Amygdala (tissue), 56 donors: ENCODE measurements around the gene ATOH8.

Experiments
- DNase-seq, 56 donors: peaks; one replicate each; lab custom pipeline; 2025; lab: John Stamatoyannopoulos, UW

Gene ATOH8

DNA sequence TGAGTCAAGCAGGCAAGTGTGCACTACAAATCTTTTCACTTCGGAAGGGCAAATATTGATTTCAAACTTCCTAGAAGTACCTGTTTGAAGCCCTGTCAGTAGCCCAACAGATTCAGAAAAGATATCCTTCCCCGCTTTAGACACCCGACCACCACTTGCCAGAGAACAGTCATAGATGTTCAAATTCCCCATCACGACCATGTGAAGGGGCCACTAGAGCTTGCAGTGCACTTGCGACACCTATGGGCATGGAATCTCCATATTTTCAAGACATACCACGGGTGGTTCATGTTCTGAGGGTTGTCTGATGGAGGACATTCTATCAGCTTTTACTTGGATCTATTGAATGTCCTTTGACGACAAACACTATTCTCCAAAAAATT lies 35.8 kb upstream of the ATOH8 start:
- no peak for DNase-seq

DNA sequence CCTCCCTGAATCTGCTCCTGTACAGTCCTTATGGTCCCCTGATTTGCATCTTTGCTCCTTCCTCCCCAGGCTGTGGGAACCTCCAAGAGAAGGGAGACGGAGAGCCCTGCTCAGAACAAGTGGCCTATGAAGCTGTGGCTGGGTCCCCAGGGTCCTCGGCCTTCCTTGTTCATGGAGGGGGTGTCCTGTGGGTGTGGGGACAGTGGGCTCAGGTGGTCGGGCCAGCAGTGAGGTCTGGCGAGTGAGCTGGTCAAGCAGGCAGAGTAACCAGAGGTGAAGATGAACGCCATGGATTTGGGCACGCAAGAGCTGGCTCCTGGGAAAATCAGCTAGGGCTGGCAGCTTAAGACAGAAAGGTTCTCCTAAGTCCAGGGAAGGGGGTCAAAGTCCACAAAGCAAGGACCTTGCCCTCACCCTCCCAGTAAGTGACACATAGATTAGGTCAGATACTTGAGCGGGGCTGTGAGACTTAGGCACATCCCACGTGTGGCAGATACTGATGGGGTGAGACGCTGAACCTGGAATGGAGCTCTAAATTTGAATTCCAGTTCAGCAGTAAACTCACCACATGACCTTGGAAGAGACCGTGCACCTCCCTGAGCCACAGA lies 34.8 kb upstream of the ATOH8 start:
- DNase-seq = no peak

- DNase-seq = peak in 1 of 56 donors; percentile 19
Observed at GRCh38 chr2:85719609-85720240, 34.1 kb upstream of the ATOH8 start.

DNA sequence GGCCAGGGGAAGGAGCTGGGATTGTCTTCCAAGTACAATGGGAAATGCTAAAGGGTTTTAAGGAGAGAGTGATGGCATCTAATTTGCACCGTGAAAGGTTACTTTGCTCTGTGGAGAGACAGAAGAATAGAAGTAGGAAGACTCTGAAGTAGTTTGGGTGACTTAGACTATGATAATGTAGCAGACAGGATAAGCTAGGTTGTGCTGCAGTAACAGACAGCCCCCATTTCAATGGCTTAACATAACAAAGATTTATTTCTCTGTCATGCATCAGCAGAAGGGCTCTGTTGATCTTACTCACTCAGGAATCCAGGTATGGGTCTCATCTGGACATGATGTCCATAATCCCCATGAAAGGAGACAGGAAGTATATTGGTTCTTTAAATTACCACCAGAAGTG lies 33.3 kb upstream of the ATOH8 start:
- DNase-seq = no peak

- DNase-seq = no peak
Observed at GRCh38 chr2:85721641-85722040, 32.1 kb upstream of the ATOH8 start.

DNA sequence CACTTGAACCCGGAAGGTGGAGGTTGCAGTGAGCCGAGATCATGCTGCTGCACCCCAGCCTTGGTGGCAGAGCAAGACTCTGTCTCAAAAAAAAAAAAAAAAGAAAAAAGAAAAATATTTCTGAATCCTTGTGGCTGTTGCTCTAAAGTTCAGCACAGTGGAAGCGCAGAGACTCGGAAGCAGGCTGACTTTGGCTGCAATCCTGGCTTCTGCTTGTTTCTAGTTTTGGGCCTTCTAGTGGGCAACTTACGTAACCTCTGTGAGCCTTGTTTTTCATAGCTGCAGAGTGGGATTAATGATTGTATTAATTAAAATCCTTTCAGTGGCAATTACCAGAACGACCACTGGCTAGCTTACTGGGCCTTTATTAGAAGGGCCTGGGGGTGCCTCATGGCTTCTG lies 31.3 kb upstream of the ATOH8 start:
- no peak for DNase-seq

DNA sequence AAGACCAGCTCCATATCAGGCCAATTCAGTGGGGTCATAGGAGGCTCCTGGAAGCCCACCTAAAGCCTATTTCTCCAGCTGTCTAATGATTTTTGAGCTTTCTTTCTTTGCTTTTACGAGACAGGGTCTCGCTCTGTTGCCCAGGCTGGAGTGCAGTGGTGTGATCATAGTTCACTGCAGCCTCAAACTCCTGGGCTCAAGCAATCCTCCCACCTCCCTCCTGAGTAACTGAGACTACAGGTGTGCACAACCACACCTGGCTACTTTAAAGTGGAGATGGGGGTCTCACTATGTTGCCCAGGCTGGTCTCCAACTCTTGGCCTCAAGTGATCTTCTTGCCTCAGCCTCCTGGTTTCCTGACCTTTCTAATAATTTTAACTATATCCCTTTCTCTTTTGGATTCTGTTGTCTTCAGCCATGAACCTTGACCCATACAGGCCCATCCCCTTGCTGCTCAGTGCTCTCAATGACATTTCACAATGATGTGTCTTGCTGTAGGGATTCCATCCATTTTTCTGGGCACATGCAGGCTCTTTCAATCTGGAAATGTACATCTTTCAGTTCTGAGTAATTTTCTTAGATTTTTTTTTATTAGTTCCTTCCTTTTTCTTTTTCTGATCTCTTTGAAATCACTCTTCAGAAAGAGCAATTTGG lies 30.0 kb upstream of the ATOH8 start:
- no peak for DNase-seq

- no peak for DNase-seq
Observed at GRCh38 chr2:85724731-85725181, 29.0 kb upstream of the ATOH8 start.

GRCh38 chr2:85725451-85725850 lies 28.3 kb upstream of the ATOH8 start:
- no peak for DNase-seq

GRCh38 chr2:85727798-85728197 lies 26.0 kb upstream of the ATOH8 start:
- no peak for DNase-seq

DNA sequence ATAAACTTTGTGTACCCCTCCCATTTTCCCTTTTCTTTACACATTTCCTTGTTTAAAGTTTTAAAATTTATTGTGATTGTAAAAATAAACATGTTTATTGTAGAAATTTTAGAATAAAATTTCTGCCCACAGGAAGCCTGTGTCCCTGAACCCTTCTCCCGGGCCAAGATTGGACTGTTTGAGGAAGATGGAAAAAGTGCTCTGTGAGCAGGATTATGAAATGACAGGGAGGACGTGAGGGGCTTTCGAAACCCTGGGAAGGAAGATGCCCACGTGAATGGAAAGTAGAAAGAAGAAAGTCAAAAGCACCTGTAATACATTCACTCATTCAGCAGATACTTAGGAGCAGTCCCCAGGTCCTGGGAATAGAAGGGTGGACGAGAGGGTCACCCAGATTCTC lies 25.4 kb upstream of the ATOH8 start:
- no peak for DNase-seq

- DNase-seq = peak in 53 of 56 donors; percentile 41 to 91 (median 73)
Observed at GRCh38 chr2:85728883-85729824, 24.6 kb upstream of the ATOH8 start.

GRCh38 chr2:85729825-85730510 lies 23.8 kb upstream of the ATOH8 start:
- no peak for DNase-seq

DNA sequence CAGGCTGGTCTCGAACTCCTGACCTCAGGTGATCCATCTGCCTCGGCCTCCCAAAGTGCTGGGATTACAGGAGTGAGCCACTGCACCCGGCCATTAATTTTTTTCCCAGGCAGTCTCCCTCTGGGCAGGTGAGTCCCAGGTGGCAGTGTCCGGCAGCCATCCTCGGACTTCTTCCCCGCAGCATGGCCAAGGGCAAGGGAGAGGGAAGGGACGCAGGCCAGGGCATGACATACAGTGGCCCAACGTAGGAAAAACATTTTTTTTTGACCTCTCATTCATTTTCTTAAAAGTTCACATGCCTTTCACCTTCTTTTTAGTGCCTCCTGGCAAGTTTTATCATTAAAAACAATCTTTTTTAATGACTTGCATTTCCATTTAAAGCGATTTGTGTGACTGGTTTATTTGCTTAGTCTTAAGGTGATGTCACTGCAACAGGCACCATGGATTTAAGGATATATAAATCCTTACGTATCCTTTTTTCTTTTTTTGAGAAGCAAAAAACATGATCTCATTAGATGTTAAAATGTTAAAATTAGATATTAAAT lies 23.0 kb upstream of the ATOH8 start:
- no peak for DNase-seq

DNA sequence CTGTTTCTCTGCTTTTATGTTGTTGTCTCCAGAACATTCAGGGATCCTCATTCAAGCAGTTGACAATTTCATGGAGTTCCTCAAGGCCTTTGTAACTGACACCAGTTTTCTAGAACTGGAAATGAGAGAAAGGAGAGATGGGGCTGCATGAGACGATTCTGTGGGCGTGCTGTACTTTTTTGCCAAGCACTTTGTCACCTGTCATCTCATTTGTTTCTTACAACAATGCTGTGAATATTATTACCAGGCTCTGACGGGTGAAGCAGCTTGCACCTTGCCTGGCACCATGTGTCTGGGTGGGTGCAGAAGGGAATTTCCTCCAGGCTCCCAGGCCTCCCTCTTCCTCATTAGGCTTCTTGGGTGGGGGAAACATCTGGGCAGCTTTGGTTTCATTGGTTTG lies 22.2 kb upstream of the ATOH8 start:
- DNase-seq = no peak

GRCh38 chr2:85732467-85733120 lies 21.2 kb upstream of the ATOH8 start:
- no peak for DNase-seq

GRCh38 chr2:85733121-85733960 lies 20.4 kb upstream of the ATOH8 start:
- DNase-seq = peak in 2 of 56 donors; percentile 17 to 21

- peak in 7 of 56 donors; percentile 11 to 47 (median 26) for DNase-seq
Observed at GRCh38 chr2:85734015-85734414, 19.8 kb upstream of the ATOH8 start.
